GM12874 (cell line): ENCODE measurements around the gene ROS1.

Experiments
- CTCF ChIP-seq: IDR thresholded peaks from 2 replicates; pipeline ENCODE4 v1.5.1; 2011; ENCODE audit warnings: low read depth, mild to moderate bottlenecking, control low read depth, low read length, moderate library complexity; ENCODE audit not compliant: insufficient read depth

Gene ROS1

GRCh38 chr6:117264692-117265409 is 160.9 kb downstream of the ROS1 start:
- TF ChIP-seq CTCF, result no peak

GRCh38 chr6:117264369-117264691 is 161.4 kb downstream of the ROS1 start:
- no peak for TF ChIP-seq CTCF

GRCh38 chr6:117263353-117263927 is 162.3 kb downstream of the ROS1 start:
- no peak for TF ChIP-seq CTCF

GRCh38 chr6:117262799-117263198 is 162.9 kb downstream of the ROS1 start:
- no peak for TF ChIP-seq CTCF

- no peak for TF ChIP-seq CTCF
Measured at GRCh38 chr6:117253785-117254184, 172.0 kb downstream of the ROS1 start.
